Cardiac fibroblast (primary cell): ENCODE data around the gene MAP3K7.
A peak's percentile ranks its signal among the peaks of the same experiment; 100 is the strongest.

Source experiments
- DNase-seq, 2 donors: peaks; one replicate each; pipeline versions ENCODE4 v3.0.0 to v3.0.0-alpha.2; 2010; ENCODE audit warnings: low read depth in 2 of 2
- H3K4me3 ChIP-seq, 2 donors: replicated peaks in 1 of 2; 1 replicate in 1 of 2; 2 replicates in 1 of 2; pipeline ENCODE4 v1.5.1; 2011; ENCODE audit warnings: low read depth in 2 of 2, low read length in 2 of 2, mild to moderate bottlenecking in 2 of 2, moderate library complexity in 1 of 2
- CTCF ChIP-seq: IDR thresholded peaks from one replicate; pipeline ENCODE4 v1.5.1; 2011; ENCODE audit warnings: low read depth, mild to moderate bottlenecking, low read length, inconsistent platforms

MAP3K7 gene

GRCh38 chr6:90610751-90611542 lies 24.1 kb upstream of the MAP3K7 start:
- H3K4me3 ChIP-seq, result peak overlapping the region; percentile 62 to 63
- no peak for TF ChIP-seq CTCF
- DNase-seq, result peak; percentile 22 to 33

- no peak for TF ChIP-seq CTCF
- H3K4me3 ChIP-seq, result peak overlapping the region; percentile 62 to 63
- peak; percentile 3 to 24 for DNase-seq
Observed at GRCh38 chr6:90610301-90610750, 23.5 kb upstream of the MAP3K7 start.

- no peak overlapping the region for H3K4me3 ChIP-seq
- no peak for DNase-seq
- TF ChIP-seq CTCF, result no peak
Observed at GRCh38 chr6:90605749-90606340, 19.0 kb upstream of the MAP3K7 start.

GRCh38 chr6:90604546-90604945 lies 17.7 kb upstream of the MAP3K7 start:
- no peak overlapping the region for H3K4me3 ChIP-seq
- TF ChIP-seq CTCF, result no peak
- DNase-seq, result no peak

- no peak for DNase-seq
- no peak overlapping the region for H3K4me3 ChIP-seq
- no peak for TF ChIP-seq CTCF
Observed at GRCh38 chr6:90599151-90599550, 12.3 kb upstream of the MAP3K7 start.

- no peak overlapping the region for H3K4me3 ChIP-seq
- no peak for DNase-seq
- TF ChIP-seq CTCF, result no peak
Observed at GRCh38 chr6:90598192-90598951, 11.5 kb upstream of the MAP3K7 start.
